HG02943 (cell line): ENCODE results near the gene LRRFIP1.
"Not testable (repeated sequence)": the region's sequence is repeated elsewhere in the genome, so short reads cannot be mapped to it uniquely, and the experiment has no call there.

Source experiments
- ATAC-seq: cut with Tn5 transposase; IDR thresholded peaks from one replicate; pipeline ENCODE4 v1.9.1; 2021; ENCODE audit warnings: mild to moderate bottlenecking, low read depth, moderate library complexity; ENCODE audit not compliant: unreplicated experiment

The LRRFIP1 gene

GRCh38 chr2:237760506-237761502 lies 133.4 kb downstream of the LRRFIP1 start:
- ATAC-seq: no peak

GRCh38 chr2:237762291-237763182 lies 135.2 kb downstream of the LRRFIP1 start:
- not testable (repeated sequence) for ATAC-seq

- ATAC-seq: no peak
Measured at GRCh38 chr2:237763812-237764211, 136.4 kb downstream of the LRRFIP1 start.

- not testable (repeated sequence) for ATAC-seq
Measured at GRCh38 chr2:237765122-237765521, 137.7 kb downstream of the LRRFIP1 start.

- no peak for ATAC-seq
Measured at GRCh38 chr2:237765875-237766274, 138.5 kb downstream of the LRRFIP1 start.

- ATAC-seq: no peak
Measured at GRCh38 chr2:237766340-237766739, 139.0 kb downstream of the LRRFIP1 start.

GRCh38 chr2:237772513-237772912 lies 145.1 kb downstream of the LRRFIP1 start:
- ATAC-seq: no peak

GRCh38 chr2:237773826-237774225 lies 146.4 kb downstream of the LRRFIP1 start:
- ATAC-seq: no peak

- ATAC-seq: no peak
Measured at GRCh38 chr2:237774811-237775553, 147.6 kb downstream of the LRRFIP1 start.

- ATAC-seq: no peak
Measured at GRCh38 chr2:237779521-237779920, 152.1 kb downstream of the LRRFIP1 start.

- ATAC-seq: no peak
Measured at GRCh38 chr2:237782181-237782580, 154.8 kb downstream of the LRRFIP1 start.

- ATAC-seq: not testable (repeated sequence)
Measured at GRCh38 chr2:237783678-237784077, 156.3 kb downstream of the LRRFIP1 start.

GRCh38 chr2:237786936-237787335 lies 159.5 kb downstream of the LRRFIP1 start:
- no peak for ATAC-seq

GRCh38 chr2:237790353-237790752 lies 163.0 kb downstream of the LRRFIP1 start:
- no peak for ATAC-seq

GRCh38 chr2:237791977-237792727 lies 164.8 kb downstream of the LRRFIP1 start:
- no peak for ATAC-seq

GRCh38 chr2:237797253-237797652 lies 169.9 kb downstream of the LRRFIP1 start:
- no peak for ATAC-seq

- no peak for ATAC-seq
Measured at GRCh38 chr2:237798236-237799059, 171.1 kb downstream of the LRRFIP1 start, which contains the start of gene RBM44. TSS of gene RBM44 (plus strand) at chr2:237798779. CDS start at chr2:237813610, 14,831 bp downstream.

- no peak for ATAC-seq
Measured at GRCh38 chr2:237799060-237799428, 171.7 kb downstream of the LRRFIP1 start.

- no peak for ATAC-seq
Measured at GRCh38 chr2:237801466-237801865, 174.1 kb downstream of the LRRFIP1 start.
